Fibroblast of lung (primary cell): Measurements from ENCODE around the gene ATOH8.

Source experiments
- CTCF ChIP-seq, 2 donors: IDR thresholded peaks in 1 of 2; conservative IDR thresholded peaks in 1 of 2; 1 replicate in 1 of 2; 2 replicates in 1 of 2; pipeline ENCODE4 v1.5.1; 2011 to 2012; ENCODE audit warnings: low read length in 2 of 2, control low read depth in 1 of 2, inconsistent platforms in 1 of 2, low read depth in 1 of 2, mild to moderate bottlenecking in 1 of 2
- EZH2 ChIP-seq: IDR thresholded peaks from 2 replicates; pipeline ENCODE4 v1.5.1; 2012; ENCODE audit warnings: low read length, control low read depth, mild to moderate bottlenecking; ENCODE audit errors: missing control alignments

GRCh38 chr2:85810371-85811179, 56.8 kb downstream of the ATOH8 start:
- no peak for TF ChIP-seq EZH2
- no peak for TF ChIP-seq CTCF (conservative IDR thresholded peaks at IDR 0.05 in 1 of 2, IDR thresholded peaks at IDR 0.05 in 1 of 2; ENCODE audit: low read depth in 1 of 2, low read length in 2 of 2)
